Measurements from ENCODE around the gene IGSF21. TPM values are rescaled to one million over a fixed set of nuclear protein-coding genes. Genes with fewer than 3 reads are reported as not detected.

The IGSF21 gene
- total and polyA plus RNA-seq, 2 of the 4 experiments (the other 2 are of a cell fraction): not detected

DNA sequence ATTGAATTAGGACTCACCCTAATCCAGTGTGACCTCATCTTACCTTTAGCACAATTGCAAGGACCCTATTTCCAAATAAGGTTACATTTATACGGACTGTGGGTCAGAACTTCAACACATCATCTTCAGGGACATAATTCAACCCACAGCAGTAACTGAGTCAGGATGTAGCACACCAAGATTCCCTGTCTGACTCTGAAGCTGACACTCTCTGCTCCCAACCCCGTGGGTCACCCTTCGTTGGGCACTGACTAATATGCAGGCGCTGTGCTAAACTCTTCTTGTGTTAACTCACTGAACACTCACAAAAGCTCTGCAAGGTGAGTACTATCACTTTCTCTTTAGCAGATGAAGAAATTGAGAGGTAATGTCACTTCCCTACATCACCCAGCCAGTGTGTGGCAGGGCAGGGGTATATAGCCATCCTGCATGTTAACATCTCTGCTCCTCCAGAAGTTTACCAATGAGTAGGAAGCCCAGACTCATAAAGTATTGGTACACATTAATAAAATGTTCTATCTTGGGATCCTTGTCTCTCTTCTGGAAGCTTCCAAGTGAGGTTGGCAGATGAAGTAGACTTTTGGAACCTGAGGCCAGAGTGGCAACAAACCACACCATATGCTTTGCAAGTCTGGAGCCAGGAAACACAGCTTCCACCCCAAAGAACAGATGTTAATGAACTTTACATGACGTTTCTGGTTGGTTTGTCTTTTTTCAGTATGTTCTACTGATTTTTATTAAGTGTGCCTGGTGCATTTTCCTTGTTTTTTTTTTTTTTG lies 233.9 kb downstream of the IGSF21 start:
- POLR2A ChIA-PET (ENCODE audit: unreplicated experiment): no interaction called here
- CTCF ChIA-PET: no interaction called here
- Histone ChIP-seq H2BK20ac (ENCODE audit: low read depth, low read length) (no peak overlapping the region), H3K23ac (ENCODE audit: low read depth, low read length) (no peak overlapping the region), H2BK15ac (ENCODE audit: low read depth, low read length) (no peak overlapping the region), H3K9me3 (ENCODE audit: control insufficient read depth, insufficient read depth, low read length) (peaks cover 31% of the 10 kb centered on the region), H3K4me2 (ENCODE audit: low read depth, low read length) (no peak overlapping the region), H3K9ac (ENCODE audit: low read depth, low read length) (no peak overlapping the region), H3K36me3 (ENCODE audit: control insufficient read depth, insufficient read depth, low read length) (no peaks in the 10 kb centered on the region), H3K9me1 (ENCODE audit: insufficient read depth, low read length) (no peaks in the 10 kb centered on the region), H3K4me1 (ENCODE audit: control insufficient read depth, insufficient read depth, low read length) (no peaks in the 10 kb centered on the region), H3K18ac (ENCODE audit: low read depth, low read length) (no peak overlapping the region), H3K14ac (replicated peaks; ENCODE audit: low read depth, low read length) (no peak overlapping the region), H4K91ac (ENCODE audit: insufficient read depth, low read depth, low read length) (no peak overlapping the region), H2AK9ac (replicated peaks; ENCODE audit: low read depth, low read length, poor library complexity) (no peak overlapping the region), H2AFZ (replicated peaks; ENCODE audit: low read length, poor library complexity) (no peak overlapping the region), H4K5ac (ENCODE audit: low read depth, low read length) (no peak overlapping the region), H3K4me3 (ENCODE audit: insufficient read depth, low read depth, low read length) (no peak overlapping the region), H3K27me3 (ENCODE audit: control insufficient read depth, insufficient read depth, low read length) (no peaks in the 10 kb centered on the region), H3K56ac (ENCODE audit: extremely low read depth, insufficient read depth, low read length) (no peak overlapping the region), H3K4ac (ENCODE audit: low read depth, low read length) (no peak overlapping the region), H3K79me1 (ENCODE audit: low read depth in 1 of 2, low read length in 2 of 2) (no peaks in the 10 kb centered on the region), H3K27ac (ENCODE audit: insufficient read depth, low read length) (no peak overlapping the region), H4K8ac (ENCODE audit: low read depth in 2 of 2, low read length in 2 of 2) (no peak overlapping the region), H2AK5ac (ENCODE audit: low read depth, low read length) (no peak overlapping the region), H4K20me1 (ENCODE audit: insufficient read depth, low read length) (no peaks in the 10 kb centered on the region), H2BK5ac (ENCODE audit: low read depth, low read length, poor library complexity, severe bottlenecking) (no peak overlapping the region), H2BK120ac (ENCODE audit: low read depth, low read length) (no peak overlapping the region)
- no TSS peak for BruUV-seq (replicated peaks)
- intact Hi-C loops (cut with micrococcal nuclease): no loop called here
- ATAC-seq (ENCODE audit: low read depth): no peak
- 40% methylated on average over 1 of the region's 5 CpGs; no CpG with 5 or more reads in 1 of the 2 experiments for WGBS, 2 experiments (ENCODE audit: extremely low coverage in 2 of 2, insufficient read length in 1 of 2)
- TF ChIP-seq, protein P1, sequence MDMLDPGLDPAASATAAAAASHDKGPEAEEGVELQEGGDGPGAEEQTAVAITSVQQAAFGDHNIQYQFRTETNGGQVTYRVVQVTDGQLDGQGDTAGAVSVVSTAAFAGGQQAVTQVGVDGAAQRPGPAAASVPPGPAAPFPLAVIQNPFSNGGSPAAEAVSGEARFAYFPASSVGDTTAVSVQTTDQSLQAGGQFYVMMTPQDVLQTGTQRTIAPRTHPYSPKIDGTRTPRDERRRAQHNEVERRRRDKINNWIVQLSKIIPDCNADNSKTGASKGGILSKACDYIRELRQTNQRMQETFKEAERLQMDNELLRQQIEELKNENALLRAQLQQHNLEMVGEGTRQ (IDR thresholded peaks at IDR 0.05; ENCODE audit: low read depth, low read length): no peak
- TF ChIP-seq RCOR1 (IDR thresholded peaks at IDR 0.05; ENCODE audit: insufficient replicate concordance, low read length) (no peak), POLR2A (IDR thresholded peaks at IDR 0.05; ENCODE audit: low read depth, low read length) (no peak), CEBPB (IDR thresholded peaks at IDR 0.05; ENCODE audit: low read depth, low read length) (no peak), SMC3 (IDR thresholded peaks at IDR 0.05; ENCODE audit: low read depth, low read length) (no peak), MXI1 (IDR thresholded peaks at IDR 0.05; ENCODE audit: borderline replicate concordance, low read depth, low read length) (no peak), RFX5 (IDR thresholded peaks at IDR 0.05; ENCODE audit: low read depth, low read length) (no peak), FOS (IDR thresholded peaks at IDR 0.05; ENCODE audit: low read depth, low read length) (no peak), NFE2L2 (IDR thresholded peaks at IDR 0.05; ENCODE audit: low read depth, low read length) (no peak), BHLHE40 (IDR thresholded peaks at IDR 0.05; ENCODE audit: low read depth, low read length) (no peak), MAZ (IDR thresholded peaks at IDR 0.05; ENCODE audit: borderline replicate concordance, low read depth, low read length) (no peak), CHD1 (IDR thresholded peaks at IDR 0.05; ENCODE audit: low read depth, low read length) (no peak), RAD21 (IDR thresholded peaks at IDR 0.05; ENCODE audit: low read length) (no peak), MAFK (IDR thresholded peaks at IDR 0.05; ENCODE audit: low read depth, low read length) (no peak)
- TF ChIP-seq, protein P2, sequence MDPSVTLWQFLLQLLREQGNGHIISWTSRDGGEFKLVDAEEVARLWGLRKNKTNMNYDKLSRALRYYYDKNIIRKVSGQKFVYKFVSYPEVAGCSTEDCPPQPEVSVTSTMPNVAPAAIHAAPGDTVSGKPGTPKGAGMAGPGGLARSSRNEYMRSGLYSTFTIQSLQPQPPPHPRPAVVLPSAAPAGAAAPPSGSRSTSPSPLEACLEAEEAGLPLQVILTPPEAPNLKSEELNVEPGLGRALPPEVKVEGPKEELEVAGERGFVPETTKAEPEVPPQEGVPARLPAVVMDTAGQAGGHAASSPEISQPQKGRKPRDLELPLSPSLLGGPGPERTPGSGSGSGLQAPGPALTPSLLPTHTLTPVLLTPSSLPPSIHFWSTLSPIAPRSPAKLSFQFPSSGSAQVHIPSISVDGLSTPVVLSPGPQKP (IDR thresholded peaks at IDR 0.05; ENCODE audit: borderline replicate concordance, low read depth, low read length): no peak
- TF ChIP-seq, protein P3, sequence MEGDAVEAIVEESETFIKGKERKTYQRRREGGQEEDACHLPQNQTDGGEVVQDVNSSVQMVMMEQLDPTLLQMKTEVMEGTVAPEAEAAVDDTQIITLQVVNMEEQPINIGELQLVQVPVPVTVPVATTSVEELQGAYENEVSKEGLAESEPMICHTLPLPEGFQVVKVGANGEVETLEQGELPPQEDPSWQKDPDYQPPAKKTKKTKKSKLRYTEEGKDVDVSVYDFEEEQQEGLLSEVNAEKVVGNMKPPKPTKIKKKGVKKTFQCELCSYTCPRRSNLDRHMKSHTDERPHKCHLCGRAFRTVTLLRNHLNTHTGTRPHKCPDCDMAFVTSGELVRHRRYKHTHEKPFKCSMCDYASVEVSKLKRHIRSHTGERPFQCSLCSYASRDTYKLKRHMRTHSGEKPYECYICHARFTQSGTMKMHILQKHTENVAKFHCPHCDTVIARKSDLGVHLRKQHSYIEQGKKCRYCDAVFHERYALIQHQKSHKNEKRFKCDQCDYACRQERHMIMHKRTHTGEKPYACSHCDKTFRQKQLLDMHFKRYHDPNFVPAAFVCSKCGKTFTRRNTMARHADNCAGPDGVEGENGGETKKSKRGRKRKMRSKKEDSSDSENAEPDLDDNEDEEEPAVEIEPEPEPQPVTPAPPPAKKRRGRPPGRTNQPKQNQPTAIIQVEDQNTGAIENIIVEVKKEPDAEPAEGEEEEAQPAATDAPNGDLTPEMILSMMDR (conservative IDR thresholded peaks at IDR 0.05; ENCODE audit: low read depth, low read length): no peak
- in situ Hi-C loops (cut with MboI; ENCODE audit: low sequenced_read_pairs): no loop called here
- dilution Hi-C loops (cut with HindIII; ENCODE audit: low sequenced_read_pairs, unreplicated experiment): no loop called here
- DNase-seq: no peak

Data from IMR-90 (cell line).